HG02759 (cell line): ENCODE results near the gene AMZ2.
A peak's percentile ranks its signal among the peaks of the same experiment; 100 is the strongest.
"Not testable (repeated sequence)": the region's sequence is repeated elsewhere in the genome, so short reads cannot be mapped to it uniquely, and the experiment has no call there.

Source experiments
- ATAC-seq: cut with Tn5 transposase; IDR thresholded peaks from one replicate; pipeline ENCODE4 v1.9.1; 2021; ENCODE audit warnings: mild to moderate bottlenecking, moderate library complexity; ENCODE audit not compliant: unreplicated experiment

AMZ2 gene

GRCh38 chr17:68248891-68249290 lies 1.0 kb downstream of the AMZ2 start:
- ATAC-seq: no peak

DNA sequence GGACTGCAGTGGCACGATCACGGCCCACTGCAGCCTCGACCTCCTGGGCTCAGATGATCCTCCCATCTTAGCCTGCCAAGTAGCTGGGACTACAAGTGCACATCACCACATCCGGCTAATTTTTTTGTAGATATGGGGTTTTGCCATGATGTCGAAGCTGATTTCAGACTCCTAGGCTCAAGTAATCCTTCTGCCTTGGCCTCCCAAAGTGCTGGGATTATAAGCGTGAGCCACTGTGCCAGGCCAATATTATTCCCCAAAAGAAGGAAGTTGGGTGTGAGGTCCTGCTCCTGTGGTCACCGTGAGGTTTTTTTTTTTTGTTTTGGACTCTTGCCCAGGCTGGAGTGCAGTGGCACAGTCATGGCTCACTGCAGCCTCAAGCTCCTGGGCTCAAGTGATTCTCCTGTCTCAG lies 1.5 kb downstream of the AMZ2 start:
- ATAC-seq: no peak

DNA sequence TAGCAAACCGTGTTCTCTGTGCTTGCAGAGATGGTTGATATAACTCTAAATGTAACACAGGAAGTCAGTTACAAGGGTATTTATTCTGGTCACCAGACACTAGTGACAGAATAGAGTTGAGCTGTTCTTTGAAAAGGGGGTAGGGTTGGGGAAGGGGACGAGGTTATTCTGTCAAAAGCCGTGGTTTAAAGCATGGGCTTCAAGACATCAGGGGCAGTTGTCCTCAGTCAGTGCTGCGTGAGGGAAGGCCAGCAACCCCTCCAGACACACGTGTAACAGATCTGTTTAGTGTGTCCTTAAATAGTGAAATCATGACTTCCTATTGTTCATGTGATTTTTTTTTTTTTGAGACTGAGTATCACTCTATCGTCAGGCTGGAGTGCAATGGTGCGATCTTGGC lies 5.6 kb downstream of the AMZ2 start:
- ATAC-seq: not testable (repeated sequence)

DNA sequence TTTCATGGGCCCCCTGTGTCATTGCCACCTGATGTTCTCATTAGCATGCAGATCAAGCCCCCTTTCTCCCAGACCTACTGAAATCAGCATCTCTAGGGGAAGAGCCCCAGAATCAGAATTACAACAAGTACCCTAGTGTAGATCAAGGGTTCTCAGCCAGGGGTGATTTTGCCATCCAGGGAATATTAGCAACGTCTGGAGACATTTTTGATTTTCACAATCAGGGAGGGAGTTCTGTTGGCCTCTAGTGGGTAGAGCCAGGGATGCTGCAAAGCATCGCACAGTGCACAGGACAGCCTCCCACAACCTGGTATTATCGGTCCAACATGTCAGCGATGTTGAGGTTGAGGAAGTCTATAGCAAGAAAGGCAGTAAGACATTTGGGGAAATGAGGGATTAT lies 7.3 kb downstream of the AMZ2 start:
- no peak for ATAC-seq

- no peak for ATAC-seq
These were observed 8.1 kb downstream of the AMZ2 start for GRCh38 chr17:68255731-68256538.

DNA sequence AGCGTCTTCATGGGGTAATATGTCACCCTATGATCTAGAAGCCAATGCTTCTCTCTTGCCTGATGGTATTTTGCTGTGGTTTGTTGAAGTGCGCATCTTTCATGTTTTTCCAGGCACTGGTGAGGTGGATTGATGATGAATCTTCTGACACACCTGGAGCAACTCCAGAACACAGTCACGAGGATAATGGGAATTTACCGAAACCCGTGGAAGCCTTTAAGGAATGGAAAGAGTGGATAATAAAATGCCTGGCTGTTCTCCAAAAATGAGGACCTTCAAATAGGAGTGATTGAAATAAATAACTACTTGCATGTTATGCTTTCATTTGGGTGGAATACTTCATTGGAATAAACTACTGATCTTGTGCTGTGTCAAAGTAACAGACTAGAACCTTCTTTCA lies 8.9 kb downstream of the AMZ2 start:
- ATAC-seq: not testable (repeated sequence)

DNA sequence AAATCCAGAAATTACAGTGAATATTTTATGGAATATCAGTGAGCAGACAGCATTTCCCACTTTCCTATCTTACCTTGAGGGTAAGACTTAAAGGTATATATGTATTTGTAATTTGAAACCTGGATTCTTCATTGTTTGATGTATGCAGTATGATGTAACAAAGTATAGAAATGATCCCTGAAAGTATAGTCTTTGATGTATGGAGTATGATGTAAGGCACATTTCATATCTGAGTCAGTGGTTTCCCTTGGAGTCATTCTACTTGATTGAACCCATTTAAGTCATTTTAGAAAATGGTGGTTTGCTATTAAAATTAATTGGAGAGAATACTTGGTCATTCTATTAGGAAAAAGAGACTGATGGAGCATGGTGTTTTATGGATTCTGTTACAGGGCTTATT lies 10.1 kb downstream of the AMZ2 start:
- no peak for ATAC-seq

DNA sequence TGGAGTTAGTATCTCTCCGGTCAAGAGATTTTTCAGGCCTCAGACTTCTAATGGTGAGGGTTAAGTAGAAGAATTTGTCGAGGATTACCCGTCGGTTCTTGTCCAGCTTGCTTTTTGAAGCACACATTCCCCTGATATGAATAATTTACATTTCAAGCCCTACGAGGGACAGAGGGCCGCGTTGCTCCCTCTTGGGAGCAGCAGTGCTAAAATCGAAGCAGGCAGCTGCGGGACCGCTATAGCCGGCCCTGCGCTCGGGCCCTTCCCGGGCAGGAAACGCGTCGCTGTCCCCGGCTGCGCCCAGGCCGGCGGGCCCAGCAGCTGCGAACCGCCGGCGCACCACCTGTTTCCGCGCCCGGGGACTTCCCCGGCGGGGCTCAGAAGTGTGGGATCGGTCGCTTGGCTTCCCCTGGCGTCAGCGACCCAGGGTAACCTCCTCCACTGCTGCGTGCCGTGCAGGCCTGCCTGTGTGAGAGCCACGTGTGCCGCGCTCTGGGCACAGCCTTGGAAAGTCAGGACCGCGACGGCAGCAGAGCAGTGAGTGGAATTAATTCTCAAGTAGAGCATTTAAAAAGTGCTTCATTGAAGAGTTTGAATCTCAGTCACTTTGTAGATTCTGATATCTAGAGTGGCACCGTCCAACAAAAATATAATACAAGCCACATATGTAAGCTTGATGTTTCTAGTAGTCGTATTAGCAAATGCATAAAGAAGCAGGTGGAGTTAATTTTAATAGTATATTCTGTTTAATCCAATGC lies 11.2 kb downstream of the AMZ2 start:
- peak; percentile 97 for ATAC-seq

GRCh38 chr17:68259648-68259951 lies 11.8 kb downstream of the AMZ2 start:
- ATAC-seq: not testable (repeated sequence)

DNA sequence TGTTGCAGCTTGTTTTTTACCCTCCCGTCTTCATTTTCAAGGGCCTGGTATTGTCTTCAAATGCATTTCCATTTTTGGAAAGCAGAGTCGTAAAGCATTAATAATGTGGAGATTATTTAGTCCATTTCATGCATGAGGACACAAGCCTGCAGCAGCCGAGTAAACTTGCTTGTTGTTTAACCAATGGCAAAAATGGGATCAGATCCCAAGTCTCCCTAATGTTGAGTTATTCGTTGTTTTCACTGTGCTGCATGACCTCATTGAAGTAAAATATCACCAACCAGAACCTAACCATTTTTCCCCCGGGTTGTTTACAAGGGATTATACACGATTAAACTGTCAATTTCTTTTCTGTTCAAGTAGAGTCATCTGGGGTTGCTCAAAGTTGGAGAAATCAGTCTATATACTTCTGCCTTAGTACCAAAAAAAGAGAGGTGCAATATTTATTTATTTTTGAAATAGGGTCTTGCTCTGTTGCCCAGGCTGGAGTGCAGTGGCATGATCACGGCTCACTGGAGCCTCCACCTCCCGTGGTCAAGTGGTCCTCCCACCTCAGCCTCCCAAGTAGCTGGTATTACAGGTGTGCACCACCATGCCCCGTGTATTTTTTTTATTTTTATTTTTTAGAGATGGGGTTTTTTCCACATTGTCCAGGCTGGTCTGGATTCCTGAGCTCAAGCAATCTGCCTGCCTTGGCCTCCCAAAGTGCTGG lies 12.4 kb downstream of the AMZ2 start:
- no peak for ATAC-seq

GRCh38 chr17:68262467-68262866 lies 14.6 kb downstream of the AMZ2 start:
- ATAC-seq: not testable (repeated sequence)

GRCh38 chr17:68263101-68263681 lies 15.3 kb downstream of the AMZ2 start:
- peak; percentile 32 for ATAC-seq

GRCh38 chr17:68265833-68266232 lies 18.0 kb downstream of the AMZ2 start:
- not testable (repeated sequence) for ATAC-seq

DNA sequence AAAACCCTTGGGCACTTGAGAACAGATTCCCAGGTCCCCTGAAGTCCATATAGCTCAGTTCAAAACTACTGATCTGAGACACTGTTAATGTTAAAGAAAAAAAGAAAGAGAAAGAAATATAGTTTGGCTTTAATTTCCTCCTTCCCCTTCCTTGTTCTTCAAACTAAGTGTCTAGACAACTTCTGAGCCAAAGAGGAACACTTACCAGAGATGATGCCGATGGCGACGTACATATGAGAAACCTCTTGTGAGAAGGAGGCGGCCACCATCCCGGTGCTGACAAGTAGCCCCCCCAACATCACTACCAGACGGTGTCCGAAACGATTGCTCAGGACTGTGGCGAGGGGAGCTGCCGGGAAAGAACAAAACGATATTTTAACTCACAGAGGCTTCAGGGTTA lies 25.9 kb downstream of the AMZ2 start:
- no peak for ATAC-seq

DNA sequence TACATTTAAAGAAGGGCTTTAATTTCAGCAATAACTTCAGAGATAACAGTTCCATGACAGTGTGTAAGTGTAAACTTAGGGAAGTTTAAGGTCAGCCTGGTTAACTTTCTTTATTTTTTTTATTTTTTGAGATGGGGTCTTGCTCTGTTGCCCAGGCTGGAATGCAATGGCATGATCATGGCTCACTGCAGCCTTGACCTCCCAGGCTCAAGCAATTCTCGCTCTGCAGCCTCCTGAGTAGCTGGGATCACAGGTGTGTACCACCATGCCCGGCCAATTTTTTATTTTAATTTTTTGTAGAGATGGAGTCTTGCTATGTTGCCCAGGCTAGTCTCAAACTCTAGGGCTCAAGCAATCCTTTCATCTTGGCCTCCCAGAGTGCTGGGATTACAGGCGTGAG lies 28.5 kb downstream of the AMZ2 start:
- not testable (repeated sequence) for ATAC-seq

GRCh38 chr17:68277807-68278206 lies 30.0 kb downstream of the AMZ2 start:
- ATAC-seq: no peak

DNA sequence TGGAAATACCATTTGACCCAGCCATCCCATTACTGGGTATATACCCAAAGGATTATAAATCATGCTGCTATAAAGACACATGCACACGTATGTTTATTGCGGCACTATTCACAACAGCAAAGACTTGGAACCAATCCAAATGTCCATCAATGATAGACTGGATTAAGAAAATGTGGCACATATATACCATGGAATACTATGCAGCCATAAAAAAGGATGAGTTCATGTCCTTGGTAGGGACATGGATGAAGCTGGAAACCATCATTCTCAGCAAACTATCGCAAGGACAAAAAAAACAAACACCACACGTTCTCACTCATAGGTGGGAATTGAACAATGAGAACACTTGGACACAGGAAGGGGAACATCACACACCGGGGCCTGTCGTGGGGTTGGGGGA lies 34.1 kb downstream of the AMZ2 start:
- ATAC-seq: not testable (repeated sequence)

DNA sequence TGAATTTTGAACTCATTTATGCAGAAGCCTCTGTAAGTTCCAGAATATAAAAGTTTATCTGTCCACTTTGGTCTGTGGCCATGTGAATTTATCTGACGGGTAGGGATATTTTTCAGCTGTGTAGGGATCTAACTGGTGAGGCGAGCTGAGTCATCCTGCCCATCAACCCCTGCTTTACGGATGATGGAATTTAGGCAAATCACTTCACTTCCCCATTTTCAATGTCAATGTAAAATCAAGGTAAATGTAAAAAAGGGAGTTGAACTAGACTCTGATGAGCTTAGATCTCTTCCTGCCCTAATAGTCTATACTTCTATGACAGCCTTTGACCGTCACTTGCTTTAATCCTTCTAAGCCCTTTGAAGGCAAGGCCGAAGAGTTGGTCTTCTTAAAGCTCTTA lies 40.5 kb downstream of the AMZ2 start:
- no peak for ATAC-seq

DNA sequence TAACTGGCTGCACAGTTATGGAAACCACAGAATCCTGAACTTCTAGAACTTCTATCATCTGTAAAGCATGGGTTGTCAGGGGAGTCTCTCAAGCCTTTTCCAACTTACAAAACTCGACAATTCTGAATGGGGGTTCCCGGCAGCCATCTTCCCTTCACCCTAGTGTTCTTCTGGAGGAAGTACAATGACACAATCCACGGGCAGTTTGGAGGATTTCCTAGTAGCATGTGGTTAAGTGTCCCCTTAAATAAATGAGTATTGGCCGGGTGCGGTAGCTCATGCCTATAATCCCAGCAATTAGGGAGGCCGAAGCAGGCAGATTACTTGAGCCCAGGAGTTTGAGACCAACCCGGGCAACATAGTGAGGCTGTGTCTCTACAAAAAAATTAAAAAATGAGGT lies 41.0 kb downstream of the AMZ2 start:
- ATAC-seq: no peak

- no peak for ATAC-seq
These were observed 41.6 kb downstream of the AMZ2 start for GRCh38 chr17:68289473-68289872.

DNA sequence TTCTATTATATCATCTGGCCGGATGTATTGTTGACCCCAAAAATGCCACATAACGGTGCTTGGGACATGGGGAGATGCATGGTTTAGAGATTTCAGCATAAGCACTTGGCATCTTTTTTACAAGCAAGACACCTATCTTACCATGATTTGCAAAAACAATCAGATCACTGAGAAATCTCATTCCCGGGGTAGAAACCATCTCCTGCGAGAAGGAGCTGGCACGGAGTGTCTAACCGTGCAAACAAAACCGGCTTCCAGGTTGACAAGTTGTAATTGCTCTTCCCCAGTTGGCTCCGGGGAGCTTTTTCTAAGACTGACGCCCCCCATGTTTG lies 42.1 kb downstream of the AMZ2 start:
- no peak for ATAC-seq
